Right renal pelvis (tissue), 4 donors: ENCODE results near the gene DYRK4. TPM values are rescaled to one million over a fixed set of nuclear protein-coding genes. Genes with fewer than 3 reads are reported as not detected.

ENCODE experiments used
- DNase-seq, 4 donors: peaks; one replicate each; pipeline ENCODE4 v3.0.0-alpha.2; 2013; ENCODE audit warnings: low read depth in 4 of 4, low spot score in 3 of 4, missing footprints in 1 of 4
- polyA plus RNA-seq, 4 donors: library from polyadenylated mRNA; unstranded; fragments of 120-200 nt; gene quantifications; one replicate each; pipeline ENCODE4 v1.2.1, GENCODE V29; 2013; ENCODE audit not compliant: insufficient read length in 4 of 4

DYRK4 gene
- polyA plus RNA-seq, 4 donors: 50.7 to 57.6 (median 54.3) TPM

GRCh38 chr12:4615667-4616066 lies 53.7 kb downstream of the DYRK4 start:
- no peak for DNase-seq

GRCh38 chr12:4621511-4621910 lies 59.5 kb downstream of the DYRK4 start:
- no peak for DNase-seq

GRCh38 chr12:4626543-4626942 lies 64.5 kb downstream of the DYRK4 start:
- DNase-seq: no peak

- no peak for DNase-seq
These were observed 66.4 kb downstream of the DYRK4 start for GRCh38 chr12:4628406-4628805.

- no peak for DNase-seq
These were observed 68.3 kb downstream of the DYRK4 start for GRCh38 chr12:4630262-4630661.

GRCh38 chr12:4643747-4644146 lies 81.7 kb downstream of the DYRK4 start:
- no peak for DNase-seq

- no peak for DNase-seq
These were observed 83.0 kb downstream of the DYRK4 start for GRCh38 chr12:4645023-4645422.

- no peak for DNase-seq
These were observed 86.1 kb downstream of the DYRK4 start for GRCh38 chr12:4648104-4648500.

- peak; percentile 72 to 82 (median 81) for DNase-seq
These were observed 86.7 kb downstream of the DYRK4 start, which contains the start of the genes AKAP3 and NDUFA9 for GRCh38 chr12:4648501-4649357. AKAP3 (minus strand) TSS chr12:4649051; CDS start chr12:4638196, 10,855 bp downstream. NDUFA9 (plus strand) TSS chr12:4649114; CDS start chr12:4649127, 13 bp downstream.

- DNase-seq: peak in 1 of 4 donors; percentile 5
These were observed 87.3 kb downstream of the DYRK4 start for GRCh38 chr12:4649358-4649661.

GRCh38 chr12:4653257-4653656 lies 91.2 kb downstream of the DYRK4 start:
- DNase-seq: no peak

- no peak for DNase-seq
These were observed 91.7 kb downstream of the DYRK4 start for GRCh38 chr12:4653691-4654090.

Other genes with a start within 250 kb of the DYRK4 start
- gene TIGAR, start 241.0 kb upstream of the DYRK4 start, polyA plus RNA-seq: 10 to 100 TPM in 1 of 4 donors, 1 to 10 TPM in 3; 7.4 to 11.8 (median 8.3) TPM
- under 1 TPM; 0.06 to 0.12 (median 0.07) TPM for gene FGF23, start 182.5 kb upstream of the DYRK4 start, polyA plus RNA-seq
- under 1 TPM in 1 of 4 donors, not detected in 3; 0.10 TPM for gene FGF6, start 116.4 kb upstream of the DYRK4 start, polyA plus RNA-seq
- gene RAD51AP1, start 23.3 kb upstream of the DYRK4 start, polyA plus RNA-seq: 10 to 100 TPM; 21.6 to 32.9 (median 30.1) TPM
- gene AKAP3, start 86.8 kb downstream of the DYRK4 start, polyA plus RNA-seq: 1 to 10 TPM; 3.9 to 5.2 (median 4.5) TPM
- 100 to 1,000 TPM; 122 to 132 (median 126) TPM for gene NDUFA9, start 86.9 kb downstream of the DYRK4 start, polyA plus RNA-seq
- gene GALNT8, start 158.2 kb downstream of the DYRK4 start, polyA plus RNA-seq: 1 to 10 TPM; 2.7 to 3.3 (median 3.1) TPM